Activated naive CD4-positive, alpha-beta T cell (primary cell): ENCODE measurements around the gene PLD2.

Experiments
- DNase-seq, 4 experiments: peaks; one replicate each; lab custom pipeline; 2025; lab: John Stamatoyannopoulos, UW

PLD2 gene

GRCh38 chr17:4833941-4834680 is 27.2 kb downstream of the PLD2 start:
- DNase-seq: no peak

- DNase-seq: no peak
Measured at GRCh38 chr17:4834681-4835020, 27.7 kb downstream of the PLD2 start.

GRCh38 chr17:4836221-4836620 is 29.3 kb downstream of the PLD2 start:
- no peak for DNase-seq

- DNase-seq: no peak
Measured at GRCh38 chr17:4837471-4838308, 30.7 kb downstream of the PLD2 start.

GRCh38 chr17:4838309-4838785 is 31.4 kb downstream of the PLD2 start:
- no peak for DNase-seq

- DNase-seq: no peak
Measured at GRCh38 chr17:4839221-4839620, 32.3 kb downstream of the PLD2 start.

- DNase-seq: no peak
Measured at GRCh38 chr17:4839965-4840892, 33.3 kb downstream of the PLD2 start.

- no peak for DNase-seq
Measured at GRCh38 chr17:4840893-4841242, 33.9 kb downstream of the PLD2 start.

GRCh38 chr17:4842376-4842775 is 35.4 kb downstream of the PLD2 start:
- no peak for DNase-seq

- no peak for DNase-seq
Measured at GRCh38 chr17:4843321-4844000, 36.5 kb downstream of the PLD2 start.

- no peak for DNase-seq
Measured at GRCh38 chr17:4845118-4845517, 38.2 kb downstream of the PLD2 start.

- no peak for DNase-seq
Measured at GRCh38 chr17:4846635-4847390, 39.9 kb downstream of the PLD2 start.

- DNase-seq: no peak
Measured at GRCh38 chr17:4849011-4849536, 42.1 kb downstream of the PLD2 start.

- no peak for DNase-seq
Measured at GRCh38 chr17:4850246-4850645, 43.3 kb downstream of the PLD2 start.

GRCh38 chr17:4851084-4851483 is 44.1 kb downstream of the PLD2 start:
- DNase-seq: no peak

- peak in 1 of 4 experiments; percentile 14 for DNase-seq
Measured at GRCh38 chr17:4852567-4853207, 45.7 kb downstream of the PLD2 start.

- no peak for DNase-seq
Measured at GRCh38 chr17:4853208-4853671, 46.3 kb downstream of the PLD2 start.

- no peak for DNase-seq
Measured at GRCh38 chr17:4854111-4854681, 47.2 kb downstream of the PLD2 start.

- no peak for DNase-seq
Measured at GRCh38 chr17:4856271-4856936, 49.5 kb downstream of the PLD2 start.
